ENCODE measurements around the gene ITGA1.

ITGA1 gene

GRCh38 chr5:52892242-52892878 is 104.6 kb downstream of the ITGA1 start:
- no peak for DNase-seq
- intact Hi-C loops (cut with DNase I): no loop called here

- intact Hi-C loops (cut with DNase I): no loop called here
- no peak for DNase-seq
These were observed 105.4 kb downstream of the ITGA1 start for GRCh38 chr5:52893105-52893504.

GRCh38 chr5:52893863-52894262 is 106.1 kb downstream of the ITGA1 start:
- no peak for DNase-seq
- intact Hi-C loops (cut with DNase I): no loop called here

GRCh38 chr5:52894451-52894850 is 106.7 kb downstream of the ITGA1 start:
- no peak for DNase-seq
- intact Hi-C loops (cut with DNase I): no loop called here

- no peak for DNase-seq
- intact Hi-C loops (cut with DNase I): no loop called here
These were observed 107.4 kb downstream of the ITGA1 start for GRCh38 chr5:52895075-52895474.

- intact Hi-C loops (cut with DNase I): no loop called here
- DNase-seq: no peak
These were observed 108.1 kb downstream of the ITGA1 start for GRCh38 chr5:52895572-52896413.

- no peak for DNase-seq
- intact Hi-C loops (cut with DNase I): no loop called here
These were observed 109.0 kb downstream of the ITGA1 start for GRCh38 chr5:52896534-52897237.

- DNase-seq: no peak
- intact Hi-C loops (cut with DNase I): no loop called here
These were observed 109.5 kb downstream of the ITGA1 start for GRCh38 chr5:52897238-52897614.

GRCh38 chr5:52898961-52899680 is 111.4 kb downstream of the ITGA1 start:
- DNase-seq: no peak
- intact Hi-C loops (cut with DNase I): no loop called here

- DNase-seq: no peak
- intact Hi-C loops (cut with DNase I): no loop called here
These were observed 115.4 kb downstream of the ITGA1 start for GRCh38 chr5:52903142-52903541.

- intact Hi-C loops (cut with DNase I): no loop called here
- no peak for DNase-seq
These were observed 118.6 kb downstream of the ITGA1 start for GRCh38 chr5:52906343-52906742.

- DNase-seq: no peak
- intact Hi-C loops (cut with DNase I): no loop called here
These were observed 119.1 kb downstream of the ITGA1 start for GRCh38 chr5:52906845-52907244.

- intact Hi-C loops (cut with DNase I): no loop called here
- DNase-seq: no peak
These were observed 121.5 kb downstream of the ITGA1 start for GRCh38 chr5:52909192-52909591.

GRCh38 chr5:52910071-52910470 is 122.4 kb downstream of the ITGA1 start:
- intact Hi-C loops (cut with DNase I): loop anchor here (10.0 kb wide), 2 partner anchors 215 to 245 kb away; no protein-coding TSS in a partner anchor
- DNase-seq: no peak

- intact Hi-C loops (cut with DNase I): loop anchor here (5.0 to 10.0 kb wide), 3 partner anchors 113 to 251 kb away; no protein-coding TSS in a partner anchor
- peak in 1 of 10 donors; percentile 35 for DNase-seq
These were observed 127.6 kb downstream of the ITGA1 start for GRCh38 chr5:52915176-52915875.

- intact Hi-C loops (cut with DNase I): no loop called here
- no peak for DNase-seq
These were observed 133.2 kb downstream of the ITGA1 start for GRCh38 chr5:52920929-52921328.

- intact Hi-C loops (cut with DNase I): no loop called here
- no peak for DNase-seq
These were observed 134.7 kb downstream of the ITGA1 start for GRCh38 chr5:52922384-52922783.

- intact Hi-C loops (cut with DNase I): no loop called here
These were observed 136.7 kb downstream of the ITGA1 start for GRCh38 chr5:52924456-52924855.

GRCh38 chr5:52925001-52925400 is 137.3 kb downstream of the ITGA1 start:
- DNase-seq: no peak
- intact Hi-C loops (cut with DNase I): no loop called here

More at GRCh38 chr5:52924456-52924855, 136.7 kb downstream of the ITGA1 start:
- DNase-seq: no peak

- intact Hi-C loops (cut with DNase I): no loop called here
- DNase-seq: no peak
These were observed 141.0 kb downstream of the ITGA1 start for GRCh38 chr5:52928689-52929088.
